Sigmoid colon (tissue), 4 donors: Measurements from ENCODE around the gene SCN4A.

Experiments
- EP300 ChIP-seq, 4 donors: sonication (generic); formaldehyde crosslinking; IDR thresholded peaks; one replicate each; pipeline ENCODE4 v1.6.1; 2017; ENCODE audit warnings: antibody characterized with exemption in 4 of 4
- POLR2A ChIP-seq, 2 donors: fragments of 450-650 bp; IDR thresholded peaks; one replicate each; pipeline ENCODE4 v1.6.1; 2016; ENCODE audit warnings: antibody characterized with exemption in 2 of 2, mild to moderate bottlenecking in 2 of 2, moderate library complexity in 2 of 2
- TF ChIP-seq, protein P1 (sequence below), 4 experiments: fragments of 450-650 bp in 3 of 4; fragments of 200-600 bp in 1 of 4; IDR thresholded peaks; one replicate each; pipeline ENCODE4 v1.5.1; 2016 to 2019; ENCODE audit warnings: antibody characterized with exemption in 4 of 4, mild to moderate bottlenecking in 3 of 4, moderate library complexity in 2 of 4

DNA sequence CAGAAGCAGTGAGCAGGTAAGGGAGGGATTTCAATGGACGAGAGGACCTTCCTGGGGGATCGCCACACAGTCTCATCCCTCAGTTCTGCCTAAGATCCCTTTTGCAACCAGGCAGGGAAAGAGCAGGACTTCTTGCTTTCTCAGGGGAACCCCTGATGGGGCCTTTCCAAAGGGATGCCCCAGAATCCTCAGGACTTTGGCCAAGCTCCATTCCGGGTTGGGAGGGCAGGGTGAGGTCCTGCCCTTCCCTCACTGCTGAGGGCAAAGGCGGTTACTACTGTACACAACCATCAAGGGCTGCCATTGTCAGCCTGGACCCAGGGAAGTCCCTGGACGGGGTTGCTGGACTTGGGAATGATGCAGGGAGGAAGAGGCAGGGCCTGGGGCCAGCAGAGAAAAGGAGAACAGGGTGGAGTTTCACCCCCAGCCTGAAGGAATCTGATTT lies 35.1 kb upstream of the SCN4A start:
- TF ChIP-seq, protein P1, sequence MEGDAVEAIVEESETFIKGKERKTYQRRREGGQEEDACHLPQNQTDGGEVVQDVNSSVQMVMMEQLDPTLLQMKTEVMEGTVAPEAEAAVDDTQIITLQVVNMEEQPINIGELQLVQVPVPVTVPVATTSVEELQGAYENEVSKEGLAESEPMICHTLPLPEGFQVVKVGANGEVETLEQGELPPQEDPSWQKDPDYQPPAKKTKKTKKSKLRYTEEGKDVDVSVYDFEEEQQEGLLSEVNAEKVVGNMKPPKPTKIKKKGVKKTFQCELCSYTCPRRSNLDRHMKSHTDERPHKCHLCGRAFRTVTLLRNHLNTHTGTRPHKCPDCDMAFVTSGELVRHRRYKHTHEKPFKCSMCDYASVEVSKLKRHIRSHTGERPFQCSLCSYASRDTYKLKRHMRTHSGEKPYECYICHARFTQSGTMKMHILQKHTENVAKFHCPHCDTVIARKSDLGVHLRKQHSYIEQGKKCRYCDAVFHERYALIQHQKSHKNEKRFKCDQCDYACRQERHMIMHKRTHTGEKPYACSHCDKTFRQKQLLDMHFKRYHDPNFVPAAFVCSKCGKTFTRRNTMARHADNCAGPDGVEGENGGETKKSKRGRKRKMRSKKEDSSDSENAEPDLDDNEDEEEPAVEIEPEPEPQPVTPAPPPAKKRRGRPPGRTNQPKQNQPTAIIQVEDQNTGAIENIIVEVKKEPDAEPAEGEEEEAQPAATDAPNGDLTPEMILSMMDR (IDR thresholded peaks at IDR 0.05): no peak
- TF ChIP-seq POLR2A (IDR thresholded peaks at IDR 0.05) (no peak), EP300 (IDR thresholded peaks at IDR 0.05) (no peak)
